ENCODE data around the gene COG7.
A peak's percentile ranks its signal among the peaks of the same experiment; 100 is the strongest.

The COG7 gene

DNA sequence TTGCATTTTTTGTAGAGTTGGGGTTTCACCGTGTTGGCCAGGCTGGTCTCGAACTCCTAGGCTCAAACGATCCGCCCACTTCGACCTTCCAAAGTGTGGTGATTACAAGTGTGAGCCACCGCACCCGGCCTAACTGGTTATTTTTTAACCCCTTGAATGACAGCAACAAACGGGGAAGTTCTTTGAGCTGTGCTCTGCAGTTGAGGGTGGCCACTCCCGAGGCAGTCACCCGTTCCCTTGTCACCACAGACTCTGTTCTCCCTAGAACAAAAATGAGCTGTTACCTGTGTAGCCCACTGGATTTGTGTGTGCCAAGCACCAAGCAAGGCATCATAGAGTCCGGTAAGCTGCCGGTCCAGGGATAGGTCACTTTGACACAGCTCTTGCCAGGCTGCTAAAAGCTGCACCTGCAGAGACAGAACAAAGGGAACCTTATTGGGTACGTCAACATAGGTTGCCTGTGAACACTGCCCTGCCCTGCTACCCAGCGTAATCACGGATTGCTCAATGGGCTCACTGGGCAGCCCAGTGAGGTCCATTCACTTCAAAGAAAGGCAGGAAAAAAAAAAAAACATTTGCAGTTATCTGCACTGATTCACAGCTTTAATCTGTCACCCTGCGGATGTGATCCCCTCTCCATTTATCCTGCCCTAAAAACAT is 19.6 kb downstream of the COG7 start:
- Histone ChIP-seq H3K4me3 (ENCODE audit: low read length) (no peak overlapping the region), H3K4me1 (ENCODE audit: control insufficient read depth, insufficient read depth, low read length) (no peaks in the 10 kb centered on the region), H3K36me3 (ENCODE audit: insufficient read depth, low read length) (peaks cover 35% of the 10 kb centered on the region), H3K4me2 (ENCODE audit: low read length) (no peak overlapping the region), H3K27me3 (ENCODE audit: control insufficient read depth, insufficient read depth, low read length) (no peaks in the 10 kb centered on the region), H3K9ac (ENCODE audit: low read depth, low read length) (no peak overlapping the region), H3K9me3 (replicated peaks; ENCODE audit: low read length) (no peaks in the 10 kb centered on the region)

DNA sequence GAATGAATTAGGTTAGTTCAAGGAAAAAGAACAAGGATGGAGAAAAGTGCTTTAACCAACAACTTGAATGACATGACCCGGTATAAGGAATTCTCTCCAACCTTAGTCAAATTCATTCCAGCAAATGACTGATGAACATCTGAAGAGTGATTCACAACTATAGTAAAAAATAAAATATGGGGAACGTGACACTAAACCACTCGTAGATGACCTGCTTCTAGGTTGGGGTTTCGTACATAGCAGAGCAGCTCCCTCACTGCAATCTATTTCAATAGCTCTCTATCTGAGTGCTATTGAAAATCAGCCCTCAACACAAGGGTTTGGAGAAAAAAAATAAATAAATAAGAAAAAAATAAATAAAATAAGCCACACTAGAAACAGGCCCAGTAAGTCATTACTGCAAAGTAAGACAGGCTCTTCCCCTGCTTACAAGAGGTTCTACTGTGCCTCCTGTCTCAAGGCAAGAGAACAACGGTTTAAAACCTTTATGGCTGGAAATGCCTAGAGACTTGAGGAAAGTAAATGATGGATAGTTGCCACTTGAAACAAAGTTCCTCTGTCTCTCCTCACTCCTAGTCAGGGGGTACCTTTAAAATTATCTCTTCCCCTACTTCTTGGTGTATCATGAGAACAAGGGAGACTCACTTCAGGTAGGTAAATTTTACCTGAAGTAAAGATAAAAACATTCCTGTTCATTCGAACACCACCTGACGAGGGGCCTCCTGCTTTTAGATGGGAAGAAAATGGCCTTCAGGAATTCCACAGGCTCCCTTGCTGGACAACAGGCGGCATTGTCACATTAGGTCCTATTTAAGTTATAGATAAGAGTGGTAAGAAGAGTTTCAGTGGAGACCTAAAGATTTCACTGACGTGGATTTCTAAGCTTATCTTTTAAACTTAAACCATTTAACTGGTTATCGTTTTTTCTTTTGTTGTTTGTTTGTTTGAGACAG is 20.5 kb downstream of the COG7 start:
- H3K36me3 ChIP-seq (ENCODE audit: insufficient read depth, low read length) = peaks cover 35% of the 10 kb centered on the region
- no peaks in the 10 kb centered on the region for H3K27me3 ChIP-seq (ENCODE audit: control insufficient read depth, insufficient read depth, low read length)
- no peaks in the 10 kb centered on the region for H3K4me1 ChIP-seq (ENCODE audit: control insufficient read depth, insufficient read depth, low read length)
- H3K9ac ChIP-seq (ENCODE audit: low read depth, low read length) = no peak overlapping the region
- H3K4me2 ChIP-seq (ENCODE audit: low read length) = no peak overlapping the region
- no peak overlapping the region for H3K4me3 ChIP-seq (ENCODE audit: low read length)
- no peaks in the 10 kb centered on the region for H3K9me3 ChIP-seq (replicated peaks; ENCODE audit: low read length)

DNA sequence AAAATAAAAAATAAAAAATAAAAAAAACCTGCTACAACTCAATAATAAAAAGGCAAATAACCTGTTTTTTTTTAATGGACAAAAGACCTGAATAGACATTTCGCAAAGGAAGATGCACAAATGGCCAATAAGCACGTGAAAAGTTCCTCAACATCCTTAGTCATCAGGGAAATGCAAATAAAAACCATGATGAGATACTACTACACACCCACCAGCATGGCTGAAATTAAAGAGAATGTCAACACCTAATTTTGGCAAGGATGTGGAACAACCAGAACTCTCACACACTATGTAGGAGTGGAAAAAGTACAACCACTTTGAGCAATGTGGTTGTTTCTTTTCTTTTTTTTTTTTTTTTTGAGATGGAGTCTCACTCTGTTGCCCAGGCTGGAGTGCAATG is 24.6 kb downstream of the COG7 start:
- no peak overlapping the region for H3K4me2 ChIP-seq (ENCODE audit: low read length)
- peaks cover 15% of the 10 kb centered on the region for H3K4me1 ChIP-seq (ENCODE audit: control insufficient read depth, insufficient read depth, low read length)
- H3K36me3 ChIP-seq (ENCODE audit: insufficient read depth, low read length) = peaks cover 35% of the 10 kb centered on the region
- H3K9me3 ChIP-seq (replicated peaks; ENCODE audit: low read length) = no peaks in the 10 kb centered on the region
- H3K4me3 ChIP-seq (ENCODE audit: low read length) = no peak overlapping the region
- H3K9ac ChIP-seq (ENCODE audit: low read depth, low read length) = no peak overlapping the region
- no peaks in the 10 kb centered on the region for H3K27me3 ChIP-seq (ENCODE audit: control insufficient read depth, insufficient read depth, low read length)

DNA sequence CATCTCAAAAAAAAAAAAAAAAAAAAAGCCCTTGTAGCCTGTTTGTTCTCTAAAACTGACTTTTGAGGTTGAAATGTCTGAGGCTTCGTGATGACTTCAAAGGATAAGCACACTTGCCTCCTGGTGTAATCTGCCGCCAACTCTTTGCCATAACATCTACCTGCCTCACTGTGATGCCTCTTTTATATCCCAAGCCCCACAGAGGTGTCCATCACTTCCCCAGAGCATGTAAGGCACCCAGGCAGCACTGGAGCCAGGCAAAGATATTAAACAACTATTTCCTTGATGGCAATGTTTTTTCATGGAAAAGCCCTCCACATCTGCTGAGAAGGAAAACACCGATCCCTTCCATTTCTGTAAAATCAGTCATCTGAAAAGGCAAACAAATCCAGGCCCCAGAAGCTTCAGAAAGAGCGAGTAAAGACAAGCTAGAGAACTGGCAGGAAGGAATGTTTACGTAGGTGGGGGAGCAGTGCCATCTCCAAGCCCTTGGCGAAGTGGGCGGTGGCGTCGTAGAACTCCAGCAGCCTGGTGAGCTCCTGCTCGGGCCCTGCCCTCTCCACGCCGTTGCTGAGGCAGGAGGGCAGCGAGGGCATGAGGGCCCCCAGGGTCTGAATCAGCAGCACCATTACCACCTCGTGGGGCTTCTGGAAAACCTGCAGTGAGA is 28.6 kb downstream of the COG7 start:
- Histone ChIP-seq H3K27me3 (ENCODE audit: control insufficient read depth, insufficient read depth, low read length) (no peaks in the 10 kb centered on the region), H3K9ac (ENCODE audit: low read depth, low read length) (no peak overlapping the region)

DNA sequence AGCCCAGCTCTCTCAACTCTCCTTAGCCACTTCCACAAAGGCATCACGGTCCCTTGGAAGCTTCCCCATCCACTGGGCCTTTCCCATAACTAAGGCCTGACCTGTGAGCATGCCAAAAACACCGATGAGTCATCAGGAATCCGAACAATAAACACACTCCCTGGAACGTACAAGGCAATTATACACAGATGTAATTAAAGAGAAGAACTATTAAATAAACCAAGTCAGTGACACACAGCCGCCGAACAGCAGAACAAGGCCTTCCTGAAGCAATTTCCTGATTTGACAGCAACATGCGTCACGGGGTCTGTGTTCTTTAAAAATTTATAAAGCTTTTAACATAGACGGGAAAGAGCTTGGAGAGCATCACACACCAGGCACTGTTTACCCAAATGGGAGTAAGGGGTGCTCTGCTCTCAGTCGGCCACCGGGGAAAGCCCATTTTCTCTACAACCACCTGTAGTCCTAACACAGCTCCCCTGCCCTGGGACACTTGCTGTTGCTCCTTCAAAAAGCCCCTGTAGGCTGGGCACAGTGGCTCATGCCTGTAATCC is 29.4 kb downstream of the COG7 start:
- peak overlapping the region; percentile 49 for H3K4me2 ChIP-seq (ENCODE audit: low read length)
- peaks cover 40% of the 10 kb centered on the region for H3K4me1 ChIP-seq (ENCODE audit: control insufficient read depth, insufficient read depth, low read length)
- peak overlapping the region; percentile 22 for H3K9ac ChIP-seq (ENCODE audit: low read depth, low read length)
- no peaks in the 10 kb centered on the region for H3K9me3 ChIP-seq (replicated peaks; ENCODE audit: low read length)
- peaks cover 11% of the 10 kb centered on the region for H3K36me3 ChIP-seq (ENCODE audit: insufficient read depth, low read length)
- H3K4me3 ChIP-seq (ENCODE audit: low read length) = peak overlapping the region; percentile 19
- no peaks in the 10 kb centered on the region for H3K27me3 ChIP-seq (ENCODE audit: control insufficient read depth, insufficient read depth, low read length)

More for the DNA sequence above, 28.6 kb downstream of the COG7 start:
- Histone ChIP-seq H3K4me3 (ENCODE audit: low read length) (no peak overlapping the region), H3K4me1 (ENCODE audit: control insufficient read depth, insufficient read depth, low read length) (peaks cover 40% of the 10 kb centered on the region), H3K9me3 (replicated peaks; ENCODE audit: low read length) (no peaks in the 10 kb centered on the region), H3K36me3 (ENCODE audit: insufficient read depth, low read length) (peaks cover 13% of the 10 kb centered on the region), H3K4me2 (ENCODE audit: low read length) (peak overlapping the region; percentile 8)

DNA sequence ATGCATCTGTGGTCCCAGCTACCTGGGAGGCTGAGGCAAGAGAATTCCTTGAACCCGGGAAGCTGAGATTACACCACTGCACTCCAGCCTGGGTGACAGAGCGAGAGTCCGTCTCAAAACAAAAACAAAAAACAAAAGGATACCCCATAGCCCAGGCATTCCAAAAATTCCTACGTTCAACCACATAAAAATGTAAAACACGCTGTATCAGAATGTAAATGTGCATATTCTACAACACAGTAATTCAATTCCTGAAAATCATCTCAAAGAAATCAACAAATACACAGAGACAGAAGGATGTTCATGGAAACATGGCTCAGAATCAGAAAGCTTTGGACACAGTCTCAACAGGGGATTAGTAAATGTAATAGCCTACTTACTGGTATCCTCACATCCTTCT is 33.0 kb downstream of the COG7 start:
- H3K4me3 ChIP-seq (ENCODE audit: low read length) = no peak overlapping the region
- H3K4me1 ChIP-seq (ENCODE audit: control insufficient read depth, insufficient read depth, low read length) = peaks cover 40% of the 10 kb centered on the region
- no peaks in the 10 kb centered on the region for H3K27me3 ChIP-seq (ENCODE audit: control insufficient read depth, insufficient read depth, low read length)
- peaks cover 33% of the 10 kb centered on the region for H3K36me3 ChIP-seq (ENCODE audit: insufficient read depth, low read length)
- H3K9ac ChIP-seq (ENCODE audit: low read depth, low read length) = no peak overlapping the region
- H3K4me2 ChIP-seq (ENCODE audit: low read length) = peak overlapping the region; percentile 7
- no peaks in the 10 kb centered on the region for H3K9me3 ChIP-seq (replicated peaks; ENCODE audit: low read length)

DNA sequence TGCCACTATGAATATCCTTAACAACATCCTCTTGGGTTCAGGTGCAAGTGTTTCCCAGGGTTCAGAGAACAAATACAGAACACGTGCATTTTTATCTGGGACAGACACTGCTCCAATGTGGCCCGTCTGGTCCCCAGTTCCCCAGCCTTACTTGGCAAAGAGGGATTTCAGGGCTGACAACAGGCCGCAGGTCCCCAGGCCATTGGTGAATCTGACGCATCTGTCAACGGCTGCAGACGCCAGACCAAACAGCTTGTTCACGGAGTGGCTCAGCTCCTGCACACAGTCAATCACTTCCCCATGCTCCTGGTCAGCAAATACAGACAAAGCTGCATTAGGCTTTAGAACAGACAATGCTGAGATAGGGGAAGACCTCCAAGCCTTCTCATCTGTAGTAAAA is 36.2 kb downstream of the COG7 start:
- Histone ChIP-seq H3K4me1 (ENCODE audit: control insufficient read depth, insufficient read depth, low read length) (peaks cover 14% of the 10 kb centered on the region), H3K9me3 (replicated peaks; ENCODE audit: low read length) (no peaks in the 10 kb centered on the region), H3K36me3 (ENCODE audit: insufficient read depth, low read length) (peaks cover 44% of the 10 kb centered on the region), H3K4me2 (ENCODE audit: low read length) (no peak overlapping the region), H3K9ac (ENCODE audit: low read depth, low read length) (no peak overlapping the region), H3K4me3 (ENCODE audit: low read length) (no peak overlapping the region), H3K27me3 (ENCODE audit: control insufficient read depth, insufficient read depth, low read length) (no peaks in the 10 kb centered on the region)

DNA sequence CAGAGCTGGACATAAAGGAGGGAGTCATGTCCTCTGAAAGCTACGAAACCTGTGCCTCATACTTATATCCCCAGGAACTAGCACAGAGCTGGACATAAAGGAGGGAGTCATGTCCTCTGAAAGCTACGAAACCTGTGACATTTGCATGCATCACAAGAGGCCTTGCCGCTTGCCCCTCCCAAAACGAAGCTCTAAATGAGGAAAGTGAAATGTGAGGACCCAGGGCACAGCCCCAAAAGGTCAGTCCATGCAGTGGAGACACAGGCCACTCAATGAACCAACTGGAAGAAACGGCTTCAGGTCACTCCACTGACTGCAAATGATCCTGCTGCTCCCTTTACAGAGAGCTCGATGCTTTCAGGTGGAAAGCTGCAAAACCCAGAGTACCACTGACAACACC is 38.3 kb downstream of the COG7 start:
- H3K36me3 ChIP-seq (ENCODE audit: insufficient read depth, low read length) = peaks cover 49% of the 10 kb centered on the region
- no peaks in the 10 kb centered on the region for H3K27me3 ChIP-seq (ENCODE audit: control insufficient read depth, insufficient read depth, low read length)
- no peak overlapping the region for H3K9ac ChIP-seq (ENCODE audit: low read depth, low read length)
- H3K9me3 ChIP-seq (replicated peaks; ENCODE audit: low read length) = no peaks in the 10 kb centered on the region
- no peak overlapping the region for H3K4me3 ChIP-seq (ENCODE audit: low read length)
- peaks cover 6% of the 10 kb centered on the region for H3K4me1 ChIP-seq (ENCODE audit: control insufficient read depth, insufficient read depth, low read length)
- H3K4me2 ChIP-seq (ENCODE audit: low read length) = no peak overlapping the region

DNA sequence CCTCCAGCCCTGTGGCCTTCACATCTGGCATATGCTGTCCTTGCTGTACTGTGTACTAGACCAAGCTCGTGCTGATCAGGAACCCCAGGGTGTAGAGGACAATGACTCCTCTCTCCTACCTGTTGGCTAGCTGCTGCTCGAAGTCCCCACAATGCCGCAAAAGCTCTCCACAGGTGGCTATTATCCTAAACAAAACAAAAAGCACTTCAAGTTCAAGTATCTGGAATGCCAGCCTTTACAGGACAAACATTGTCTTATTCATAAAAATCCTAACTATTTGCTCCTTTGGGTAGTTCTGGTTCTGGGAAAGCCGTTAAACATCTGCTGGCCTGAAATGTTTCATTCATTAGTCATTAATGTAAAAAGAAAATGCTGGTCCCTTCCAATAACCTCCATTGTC is 42.8 kb downstream of the COG7 start:
- Histone ChIP-seq H3K9me3 (replicated peaks; ENCODE audit: low read length) (no peaks in the 10 kb centered on the region), H3K27me3 (ENCODE audit: control insufficient read depth, insufficient read depth, low read length) (no peaks in the 10 kb centered on the region), H3K9ac (ENCODE audit: low read depth, low read length) (no peak overlapping the region), H3K4me3 (ENCODE audit: low read length) (no peak overlapping the region), H3K4me1 (ENCODE audit: control insufficient read depth, insufficient read depth, low read length) (peaks cover 19% of the 10 kb centered on the region), H3K36me3 (ENCODE audit: insufficient read depth, low read length) (peaks cover 36% of the 10 kb centered on the region), H3K4me2 (ENCODE audit: low read length) (no peak overlapping the region)

DNA sequence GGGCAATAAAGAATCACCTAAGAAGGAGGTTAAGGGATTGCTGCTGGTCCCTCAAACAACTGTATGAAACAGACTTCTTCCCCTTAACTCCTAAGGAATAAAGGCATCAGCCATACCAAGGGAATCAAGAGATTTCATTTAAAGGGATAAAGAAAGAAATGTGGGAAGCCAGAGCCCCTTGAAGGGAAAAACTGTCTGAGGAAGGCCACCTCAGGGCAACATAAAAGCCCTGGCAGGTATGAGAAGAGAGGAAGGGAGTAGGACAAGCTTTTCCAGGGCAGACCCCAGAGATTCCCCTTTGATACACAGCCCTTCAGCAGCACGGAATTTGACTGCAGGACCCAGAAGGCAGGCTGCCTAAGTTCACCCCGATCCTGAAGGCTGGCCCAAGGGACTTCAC is 43.5 kb downstream of the COG7 start:
- Histone ChIP-seq H3K9ac (ENCODE audit: low read depth, low read length) (no peak overlapping the region), H3K4me1 (ENCODE audit: control insufficient read depth, insufficient read depth, low read length) (peaks cover 19% of the 10 kb centered on the region), H3K27me3 (ENCODE audit: control insufficient read depth, insufficient read depth, low read length) (no peaks in the 10 kb centered on the region), H3K9me3 (replicated peaks; ENCODE audit: low read length) (no peaks in the 10 kb centered on the region), H3K36me3 (ENCODE audit: insufficient read depth, low read length) (peaks cover 36% of the 10 kb centered on the region), H3K4me2 (ENCODE audit: low read length) (no peak overlapping the region), H3K4me3 (ENCODE audit: low read length) (no peak overlapping the region)

DNA sequence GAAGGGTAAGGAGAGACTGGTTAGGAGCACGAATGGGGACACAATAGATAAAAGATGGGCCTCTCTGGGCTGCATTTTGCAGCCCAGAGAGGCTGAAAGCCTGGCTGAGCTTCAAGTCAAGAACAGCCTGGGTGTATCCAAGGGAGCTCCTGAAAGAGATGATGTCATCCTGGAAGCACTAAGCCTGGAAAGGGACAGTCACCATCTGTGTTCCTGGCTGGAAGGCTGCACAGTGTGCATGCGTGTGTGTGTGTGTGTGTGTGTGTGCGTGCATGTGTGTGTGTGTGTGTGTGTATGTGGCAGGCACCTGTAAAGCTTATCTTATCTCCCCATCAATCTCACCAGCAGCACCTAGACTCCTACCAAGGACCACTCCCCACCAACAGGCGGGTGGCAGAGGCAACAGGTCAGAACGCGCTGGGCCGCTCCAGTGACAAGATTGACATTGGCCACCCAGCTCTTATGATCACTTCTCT is 44.1 kb downstream of the COG7 start:
- Histone ChIP-seq H3K4me3 (ENCODE audit: low read length) (no peak overlapping the region), H3K9me3 (replicated peaks; ENCODE audit: low read length) (no peaks in the 10 kb centered on the region), H3K4me2 (ENCODE audit: low read length) (no peak overlapping the region), H3K27me3 (ENCODE audit: control insufficient read depth, insufficient read depth, low read length) (no peaks in the 10 kb centered on the region), H3K36me3 (ENCODE audit: insufficient read depth, low read length) (peaks cover 39% of the 10 kb centered on the region), H3K4me1 (ENCODE audit: control insufficient read depth, insufficient read depth, low read length) (peaks cover 21% of the 10 kb centered on the region), H3K9ac (ENCODE audit: low read depth, low read length) (no peak overlapping the region)

Data from skeletal muscle satellite cell (primary cell).